ENCODE results near the gene GASK1B.

DNA sequence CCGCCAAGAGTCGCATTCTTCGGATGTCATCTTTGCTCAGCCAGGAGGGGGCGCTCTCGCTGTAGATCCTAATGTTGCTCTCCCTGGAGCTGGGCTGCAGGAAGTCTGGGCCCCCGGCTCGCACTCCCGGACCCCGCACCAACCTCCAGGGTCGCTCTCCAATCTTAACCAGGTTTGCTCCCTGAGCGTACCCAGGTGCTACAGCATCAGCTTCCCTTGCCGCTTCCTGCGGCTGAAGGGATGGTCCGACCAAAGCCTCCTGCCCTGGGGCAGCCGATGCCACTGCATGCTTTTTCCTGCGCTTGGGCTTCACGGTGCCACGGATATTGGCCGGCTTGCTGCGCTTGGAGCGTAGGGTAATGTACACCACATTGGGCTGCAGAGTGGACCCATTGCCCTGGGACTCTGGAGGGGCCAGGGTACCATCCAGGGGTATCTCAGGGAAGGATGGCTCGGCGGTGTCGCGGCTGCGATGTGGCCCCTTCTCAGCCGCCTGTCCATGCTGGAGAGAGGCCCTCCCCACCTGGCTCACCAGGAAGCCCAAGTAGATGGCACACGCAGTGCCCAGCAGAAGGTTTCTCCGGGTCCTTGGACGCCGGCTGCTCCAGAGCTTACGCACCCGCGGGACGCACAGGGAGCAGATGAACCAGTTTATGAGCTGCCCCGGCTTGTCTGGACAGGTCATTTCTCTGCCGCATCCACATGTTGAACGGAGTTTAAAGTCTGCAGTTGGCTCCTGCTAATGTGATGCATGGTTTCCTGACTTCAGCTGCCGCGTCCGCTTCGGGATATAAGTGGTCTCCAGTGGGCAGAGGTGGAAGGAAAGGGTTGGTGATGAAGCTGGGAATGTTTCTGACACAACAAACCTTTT is 1.9 kb downstream of the GASK1B start:
- TF ChIP-seq, protein P1, sequence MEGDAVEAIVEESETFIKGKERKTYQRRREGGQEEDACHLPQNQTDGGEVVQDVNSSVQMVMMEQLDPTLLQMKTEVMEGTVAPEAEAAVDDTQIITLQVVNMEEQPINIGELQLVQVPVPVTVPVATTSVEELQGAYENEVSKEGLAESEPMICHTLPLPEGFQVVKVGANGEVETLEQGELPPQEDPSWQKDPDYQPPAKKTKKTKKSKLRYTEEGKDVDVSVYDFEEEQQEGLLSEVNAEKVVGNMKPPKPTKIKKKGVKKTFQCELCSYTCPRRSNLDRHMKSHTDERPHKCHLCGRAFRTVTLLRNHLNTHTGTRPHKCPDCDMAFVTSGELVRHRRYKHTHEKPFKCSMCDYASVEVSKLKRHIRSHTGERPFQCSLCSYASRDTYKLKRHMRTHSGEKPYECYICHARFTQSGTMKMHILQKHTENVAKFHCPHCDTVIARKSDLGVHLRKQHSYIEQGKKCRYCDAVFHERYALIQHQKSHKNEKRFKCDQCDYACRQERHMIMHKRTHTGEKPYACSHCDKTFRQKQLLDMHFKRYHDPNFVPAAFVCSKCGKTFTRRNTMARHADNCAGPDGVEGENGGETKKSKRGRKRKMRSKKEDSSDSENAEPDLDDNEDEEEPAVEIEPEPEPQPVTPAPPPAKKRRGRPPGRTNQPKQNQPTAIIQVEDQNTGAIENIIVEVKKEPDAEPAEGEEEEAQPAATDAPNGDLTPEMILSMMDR (IDR thresholded peaks at IDR 0.05; ENCODE audit: low read depth, low read length): peak; percentile 65
- TF ChIP-seq EZH2phosphoT487 (IDR thresholded peaks at IDR 0.05; ENCODE audit: low read depth): no peak
